Anterior cingulate cortex (tissue), 58 donors: ENCODE data around the gene TMEM33.

Source experiments
- DNase-seq, 58 donors: peaks; one replicate each; lab custom pipeline; 2025; lab: John Stamatoyannopoulos, UW

Gene TMEM33

DNA sequence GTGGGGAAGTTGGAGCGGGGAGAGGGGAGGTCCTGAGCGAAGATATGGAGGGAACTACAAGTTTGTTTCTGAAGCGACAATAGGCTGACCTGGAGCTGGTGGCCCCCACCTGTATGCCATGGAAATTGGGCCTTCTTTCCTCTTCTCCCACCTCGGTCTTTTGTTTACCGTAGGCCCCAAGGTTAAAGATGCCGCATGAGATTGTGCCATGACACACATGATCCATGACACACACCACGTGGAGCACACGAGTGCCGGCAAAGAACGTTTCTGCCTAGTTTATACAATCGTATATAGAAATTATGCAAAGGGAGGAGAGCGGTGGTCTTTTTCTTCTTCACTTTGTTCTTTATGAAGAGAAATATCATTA is 408 bp downstream of the TMEM33 start:
- DNase-seq = no peak

DNA sequence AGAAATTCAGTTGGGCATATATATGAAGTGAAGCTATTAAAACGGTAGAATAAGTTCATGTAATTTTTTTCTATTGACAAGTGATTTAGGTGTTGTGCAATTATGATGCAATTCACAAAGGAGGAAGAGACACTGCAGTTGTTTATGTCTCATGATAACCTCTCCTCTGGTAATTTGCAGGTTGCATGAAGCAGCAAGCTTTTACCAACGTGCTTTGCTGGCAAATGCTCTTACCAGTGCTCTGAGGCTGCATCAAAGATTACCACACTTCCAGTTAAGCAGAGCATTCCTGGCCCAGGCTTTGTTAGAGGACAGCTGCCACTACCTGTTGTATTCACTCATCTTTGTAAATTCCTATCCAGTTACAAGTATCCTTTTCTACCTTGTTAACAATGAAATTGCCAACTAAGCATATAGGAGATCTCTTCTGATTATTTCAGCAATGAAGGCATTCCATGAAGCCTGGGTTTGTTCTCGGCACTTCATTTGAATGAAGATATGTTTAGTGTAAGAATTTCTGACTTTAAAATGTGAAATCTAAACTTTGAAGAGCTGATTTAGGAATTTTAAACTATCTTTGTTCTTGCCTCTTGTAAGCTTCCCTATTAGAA is 3.9 kb downstream of the TMEM33 start:
- DNase-seq = no peak

- DNase-seq = no peak
These were observed 5.6 kb downstream of the TMEM33 start for GRCh38 chr4:41940834-41941233.

GRCh38 chr4:41943506-41943905 is 8.3 kb downstream of the TMEM33 start:
- no peak for DNase-seq

GRCh38 chr4:41944089-41944488 is 8.9 kb downstream of the TMEM33 start:
- no peak for DNase-seq

GRCh38 chr4:41949531-41949930 is 14.3 kb downstream of the TMEM33 start:
- DNase-seq = no peak

GRCh38 chr4:41957634-41958033 is 22.4 kb downstream of the TMEM33 start:
- DNase-seq = no peak

DNA sequence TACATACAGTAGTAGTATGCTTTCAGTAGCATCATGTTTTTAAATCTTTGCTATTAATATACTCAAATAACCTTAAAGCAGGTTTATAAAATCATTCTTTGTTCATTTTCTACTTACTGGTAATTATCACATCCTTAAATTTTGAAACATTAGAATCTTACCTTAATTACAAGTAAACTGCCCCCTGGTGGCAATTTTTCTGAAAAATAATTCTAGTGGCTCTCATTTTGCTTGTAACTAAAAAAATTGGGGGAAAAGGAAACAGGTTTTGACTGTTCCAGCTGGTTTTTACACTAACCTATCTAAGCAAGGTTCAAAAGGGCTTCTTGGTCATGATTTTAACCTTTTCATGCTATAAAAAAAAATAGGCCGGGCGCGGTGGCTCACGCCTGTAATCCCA is 27.9 kb downstream of the TMEM33 start:
- peak in 1 of 58 donors; percentile 2 for DNase-seq

- no peak for DNase-seq
These were observed 29.2 kb downstream of the TMEM33 start for GRCh38 chr4:41964401-41964800.

- no peak for DNase-seq
These were observed 32.2 kb downstream of the TMEM33 start for GRCh38 chr4:41967392-41967791.

- no peak for DNase-seq
These were observed 34.4 kb downstream of the TMEM33 start for GRCh38 chr4:41969671-41970070.

GRCh38 chr4:41975341-41975740 is 40.1 kb downstream of the TMEM33 start:
- no peak for DNase-seq

DNA sequence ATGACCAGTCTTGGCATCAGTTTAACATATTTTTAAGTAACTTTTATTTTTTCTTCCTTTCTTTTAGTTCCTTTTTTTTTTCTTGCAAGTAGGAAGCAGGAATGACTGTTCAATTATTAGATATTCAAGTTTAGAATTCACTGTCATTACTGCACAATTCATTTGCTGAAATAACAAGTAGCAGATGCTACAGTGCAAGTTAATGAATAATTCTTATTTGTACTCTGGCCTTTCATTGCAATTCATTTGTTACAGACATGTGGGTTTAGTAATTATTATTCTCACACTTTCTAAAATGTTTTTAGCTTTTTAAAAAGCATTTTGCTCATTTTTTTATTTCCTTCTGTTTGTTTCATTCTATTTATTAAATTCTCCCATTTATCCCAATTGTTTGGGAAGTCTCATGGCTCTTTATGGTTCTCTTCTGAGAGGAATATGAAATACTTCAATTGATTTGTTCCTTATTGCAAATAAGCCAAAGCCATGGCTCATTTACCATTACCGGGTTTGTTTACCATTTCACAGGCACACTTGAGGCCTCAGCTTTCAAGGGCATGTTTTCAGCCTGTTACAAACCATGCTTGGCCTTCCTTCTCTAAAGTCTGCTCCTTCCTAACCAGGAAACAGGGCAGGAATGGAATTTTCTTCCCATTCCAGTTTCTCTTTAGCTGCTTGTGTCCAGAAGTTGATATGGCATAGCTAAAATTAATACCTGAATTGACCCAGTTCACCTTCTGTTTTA is 41.7 kb downstream of the TMEM33 start:
- no peak for DNase-seq

GRCh38 chr4:41977709-41978108 is 42.5 kb downstream of the TMEM33 start:
- no peak for DNase-seq

- no peak for DNase-seq
These were observed 46.2 kb downstream of the TMEM33 start, which contains the start of gene DCAF4L1 for GRCh38 chr4:41981456-41981855. TSS of gene DCAF4L1 (plus strand) at chr4:41981756. CDS start at chr4:41981793, 37 bp downstream.

GRCh38 chr4:41982716-41983115 is 47.5 kb downstream of the TMEM33 start:
- no peak for DNase-seq

DNA sequence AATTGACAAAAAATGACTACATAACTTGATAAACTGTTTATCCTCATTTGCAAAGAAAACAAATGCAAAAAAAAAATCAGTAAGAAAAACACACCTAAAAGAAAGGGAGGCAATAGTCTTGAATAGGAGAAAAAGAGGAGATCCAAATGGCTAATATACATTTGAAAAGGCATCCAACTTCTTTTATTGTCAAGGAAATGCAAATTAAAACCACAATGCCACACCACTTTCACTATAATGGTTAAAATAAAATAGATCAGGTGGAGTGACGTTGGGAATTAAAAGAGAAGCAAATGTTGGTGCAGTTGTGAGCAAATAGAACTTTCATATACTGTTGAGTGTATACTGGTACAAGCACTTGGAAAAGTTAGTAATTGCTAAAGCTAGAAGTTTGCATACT is 49.9 kb downstream of the TMEM33 start:
- DNase-seq = no peak

DNA sequence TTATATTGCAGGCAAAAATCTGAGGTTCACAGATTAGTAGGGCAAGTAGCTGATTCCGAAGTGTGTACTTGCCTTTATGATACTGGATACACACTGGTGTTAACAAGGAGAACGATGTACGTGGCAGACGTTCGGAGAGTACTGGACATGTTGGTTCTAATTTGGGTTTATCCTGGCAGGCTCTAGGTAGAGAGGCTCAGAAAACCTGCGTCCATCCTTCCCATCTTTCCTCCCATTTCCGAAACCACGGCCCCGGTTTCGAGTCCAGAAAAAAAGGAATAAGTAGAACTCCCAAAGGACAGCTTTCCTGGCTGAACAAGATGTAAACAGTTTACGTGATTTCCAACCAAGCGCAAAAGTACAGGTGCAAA is 54.8 kb downstream of the TMEM33 start:
- DNase-seq = no peak

GRCh38 chr4:41990365-41991111 is 55.3 kb downstream of the TMEM33 start, which contains the start of gene SLC30A9:
TSS of gene SLC30A9 (plus strand) at chr4:41990530. CDS start at chr4:41990652, 122 bp downstream.
- peak; percentile 57 to 97 (median 92) for DNase-seq

DNA sequence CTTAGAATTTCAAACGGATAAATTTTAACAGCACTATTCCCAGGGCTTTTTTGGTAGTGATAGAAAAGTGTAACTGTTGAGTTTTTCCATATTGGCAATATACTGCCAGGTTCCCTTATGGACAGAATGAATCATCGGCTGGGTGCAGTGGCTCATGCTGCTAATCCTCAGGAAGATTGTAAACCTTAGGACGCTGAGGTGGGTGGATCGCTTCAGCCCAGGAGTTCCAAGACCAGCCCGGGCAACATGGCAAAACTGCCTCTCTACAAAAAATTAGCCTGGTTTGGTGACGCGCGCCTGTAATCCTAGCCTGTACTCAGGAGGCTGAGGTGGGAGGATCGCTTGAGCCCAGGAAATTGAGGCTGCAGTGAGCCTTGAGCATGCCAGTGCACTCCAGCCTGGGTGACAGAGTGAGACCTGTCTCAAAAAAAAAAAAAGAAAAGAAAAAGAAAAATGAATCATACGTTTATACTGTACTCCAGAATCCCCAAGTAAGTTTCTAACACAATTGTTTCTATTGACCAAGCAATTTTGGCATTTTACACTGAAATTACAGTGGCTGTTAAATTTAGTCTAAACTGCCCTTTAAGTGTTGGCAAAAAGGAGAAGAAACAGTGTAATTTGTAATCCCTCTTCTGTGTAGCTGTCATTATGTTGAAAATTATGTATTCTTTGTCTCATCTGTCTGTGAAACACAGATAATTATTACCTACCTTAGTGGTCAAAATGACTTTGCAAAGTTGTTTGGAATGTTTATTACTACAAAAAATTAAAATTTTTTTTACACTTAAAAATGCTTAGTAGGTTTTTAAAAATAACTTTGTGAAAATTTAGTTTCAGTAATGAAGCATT is 56.9 kb downstream of the TMEM33 start:
- no peak for DNase-seq
